Activated T-cell treated with anti-CD3 and anti-CD28 coated beads, Interleukin-2, amount 50 U/mL, for 72 hours (primary cell): ENCODE results near the gene AVPR2. TPM values are rescaled to one million over a fixed set of nuclear protein-coding genes. Genes with fewer than 3 reads are reported as not detected.

Experiments used
- ATAC-seq, 2 donors: fragments of 150-1000 bp; cut with Tn5 transposase; replicated peaks in 1 of 2; 2 replicates each; pipeline ENCODE4 v1.10.0; 2021; ENCODE audit warnings: moderate library complexity in 2 of 2, mild to moderate bottlenecking in 1 of 2
- DNase-seq, 2 donors: peaks; one replicate each; pipeline ENCODE4 v3.0.0; 2021 to 2022; ENCODE audit warnings: mixed read lengths in 1 of 2
- H3K27ac Mint-ChIP-seq: one replicate; pipeline ENCODE4 v1.8.0; 2022; ENCODE audit warnings: mild to moderate bottlenecking, moderate library complexity, mixed read lengths
- H3K27me3 Mint-ChIP-seq: one replicate; pipeline ENCODE4 v1.8.0; 2022; ENCODE audit warnings: low read depth, mixed read lengths
- H3K36me3 Mint-ChIP-seq, 2 donors: one replicate each; pipeline ENCODE4 v1.8.0; 2022; ENCODE audit warnings: mixed read lengths in 2 of 2, mild to moderate bottlenecking in 1 of 2; ENCODE audit not compliant: insufficient read depth in 2 of 2
- H3K4me1 Mint-ChIP-seq: one replicate; pipeline ENCODE4 v1.8.0; 2022; ENCODE audit warnings: low read depth, mixed read lengths
- H3K4me3 Mint-ChIP-seq, 2 donors: one replicate each; pipeline ENCODE4 v1.8.0; 2022; ENCODE audit warnings: mild to moderate bottlenecking in 2 of 2, mixed read lengths in 2 of 2, moderate library complexity in 2 of 2
- H3K9me3 Mint-ChIP-seq, 2 donors: one replicate each; pipeline ENCODE4 v1.8.0; 2022; ENCODE audit warnings: mixed read lengths in 2 of 2
- total RNA-seq, 2 donors: library from RNA; stranded (reverse); gene quantifications; one replicate each; pipeline ENCODE4 v1.2.3, GENCODE V29; 2022

AVPR2 gene
- total RNA-seq, 2 donors from 2014 or later, result not detected

DNA sequence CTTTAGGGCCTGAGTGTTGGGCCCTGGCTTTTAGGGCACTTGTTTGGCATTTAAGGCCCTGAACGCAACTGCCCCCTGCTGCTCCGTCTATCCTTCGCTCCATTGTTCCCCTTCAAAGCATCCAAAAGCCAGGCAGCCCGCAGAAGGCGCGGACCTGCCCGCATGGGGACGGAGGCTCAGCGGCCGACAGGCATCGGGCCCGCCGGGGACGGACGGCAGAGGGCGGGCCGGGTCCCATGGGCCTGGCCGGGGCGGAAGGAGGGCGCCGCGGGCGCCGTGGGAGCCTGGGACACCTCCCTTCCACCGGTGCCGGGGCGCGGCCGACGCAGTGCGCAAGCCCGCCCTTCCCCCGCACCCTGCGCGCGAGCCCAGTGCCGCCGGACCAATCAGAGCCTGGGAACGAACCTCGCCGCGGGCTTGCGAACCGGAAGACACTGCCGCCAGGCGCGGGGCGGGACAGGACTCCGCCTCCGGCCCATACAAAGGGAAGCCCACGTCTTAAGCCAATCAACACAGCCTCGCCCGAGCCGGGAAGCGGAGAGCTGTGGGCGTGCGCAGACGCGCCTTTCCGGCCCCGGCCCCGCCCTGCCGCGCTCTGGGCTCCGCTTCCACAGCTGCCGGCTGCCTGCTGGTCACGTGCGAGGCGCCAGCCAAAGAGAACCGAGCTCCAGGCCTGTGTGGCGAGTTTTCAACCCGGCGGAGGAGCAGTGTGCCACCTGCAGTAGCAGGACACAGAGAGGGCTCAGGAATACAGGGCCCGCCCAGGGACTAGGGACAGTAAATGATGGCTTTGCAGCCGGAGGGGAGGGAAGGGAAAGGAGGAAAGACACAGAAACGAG lies 23.7 kb downstream of the AVPR2 start:
- H3K27me3 Mint-ChIP-seq, result no peaks in the 10 kb centered on the region
- H3K27ac Mint-ChIP-seq, result peak overlapping the region; percentile 89
- peak overlapping the region; percentile 90 to 97 for H3K4me3 Mint-ChIP-seq
- peaks cover 57% of the 10 kb centered on the region for H3K4me1 Mint-ChIP-seq
- peaks cover 4 to 5% of the 10 kb centered on the region in 2 donors for H3K36me3 Mint-ChIP-seq
- ATAC-seq (peak; percentile 75 to 78), DNase-seq (peak; percentile 92 to 97)
- no peaks in the 10 kb centered on the region for H3K9me3 Mint-ChIP-seq

DNA sequence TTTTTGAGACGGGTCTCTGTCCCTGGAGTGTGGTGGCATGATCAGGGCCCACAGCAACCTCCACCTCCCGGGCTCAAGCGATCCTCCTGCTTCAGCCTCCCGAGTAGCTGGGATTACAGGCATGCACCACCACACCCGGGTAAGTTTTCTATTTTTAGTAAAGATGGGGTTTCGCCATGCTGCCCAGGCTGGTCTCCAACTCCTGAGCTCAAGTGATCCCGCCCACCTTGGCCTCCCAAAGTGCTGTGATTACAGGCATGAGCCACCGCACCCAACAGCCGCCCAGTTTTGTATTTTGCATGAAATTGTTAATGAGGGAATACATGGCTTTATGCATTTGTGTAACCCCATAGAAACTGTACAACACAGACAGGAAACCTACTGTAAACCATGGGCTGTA lies 24.4 kb downstream of the AVPR2 start:
- peaks cover 4 to 5% of the 10 kb centered on the region in 2 donors for H3K36me3 Mint-ChIP-seq
- peak overlapping the region; percentile 88 to 90 for H3K4me3 Mint-ChIP-seq
- no peak overlapping the region for H3K27ac Mint-ChIP-seq
- peaks cover 53% of the 10 kb centered on the region for H3K4me1 Mint-ChIP-seq
- no peak for ATAC-seq
- DNase-seq, result no peak
- H3K9me3 Mint-ChIP-seq, result no peaks in the 10 kb centered on the region
- H3K27me3 Mint-ChIP-seq, result no peaks in the 10 kb centered on the region

- Mint-ChIP-seq H3K4me1 (peaks cover 50% of the 10 kb centered on the region), H3K4me3 (peak overlapping the region in 1 of 2 donors; percentile 88), H3K27me3 (no peaks in the 10 kb centered on the region), H3K27ac (peak overlapping the region; percentile 3), H3K36me3 (peaks cover under 1 to 5% of the 10 kb centered on the region in 2 donors), H3K9me3 (no peaks in the 10 kb centered on the region)
- DNase-seq (no peak), ATAC-seq (no peak)
Observed at GRCh38 chrX:153929576-153929975, 25.1 kb downstream of the AVPR2 start.

DNA sequence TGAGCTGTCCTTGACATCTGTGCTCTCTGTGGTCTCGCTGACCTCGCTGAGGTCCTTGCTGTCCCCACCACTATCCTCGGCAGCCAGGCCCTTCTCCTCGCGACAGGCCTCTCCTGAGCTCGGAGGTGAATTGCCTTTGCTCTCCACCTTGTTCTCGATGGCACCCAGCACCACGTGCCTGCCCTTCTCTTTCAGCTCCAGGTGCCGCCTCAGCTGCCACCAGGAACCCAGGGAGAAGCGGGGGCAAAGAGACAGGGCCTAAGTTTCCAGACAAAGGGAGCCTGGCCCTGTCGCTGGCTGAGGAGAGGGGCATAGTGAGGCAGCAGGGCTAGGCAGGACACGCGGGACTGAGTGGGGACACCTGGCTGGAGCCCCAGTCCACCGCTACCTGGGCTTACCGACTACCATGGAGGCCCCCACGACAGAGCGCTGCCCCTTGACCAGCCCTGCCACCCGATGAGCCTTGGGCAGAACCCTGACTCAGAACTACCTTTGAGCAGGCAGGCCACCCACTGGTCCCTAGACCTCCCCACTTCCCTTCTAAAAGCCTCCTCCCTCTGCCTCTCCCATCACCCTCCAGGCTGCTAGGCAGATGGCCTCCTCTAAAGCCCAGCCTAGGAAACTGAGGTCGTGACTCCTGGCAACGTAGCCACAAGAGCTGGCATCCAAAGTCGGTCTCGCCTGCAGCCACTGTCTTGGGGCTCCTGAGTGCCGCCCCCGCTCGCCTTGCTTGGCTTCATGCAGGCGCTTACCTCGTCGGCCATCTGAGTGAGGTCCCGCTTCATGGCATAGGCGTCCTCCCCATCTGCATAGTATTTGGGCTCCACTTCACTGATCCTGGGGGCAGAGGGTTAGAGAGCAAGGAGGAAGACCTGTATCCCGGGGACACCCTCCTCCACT lies 25.8 kb downstream of the AVPR2 start:
- Mint-ChIP-seq H3K36me3 (peaks cover 0 to 5% of the 10 kb centered on the region in 2 donors), H3K27me3 (no peaks in the 10 kb centered on the region), H3K9me3 (no peaks in the 10 kb centered on the region), H3K4me1 (peaks cover 44% of the 10 kb centered on the region), H3K4me3 (no peak overlapping the region), H3K27ac (no peak overlapping the region)
- no peak for DNase-seq
- no peak for ATAC-seq

DNA sequence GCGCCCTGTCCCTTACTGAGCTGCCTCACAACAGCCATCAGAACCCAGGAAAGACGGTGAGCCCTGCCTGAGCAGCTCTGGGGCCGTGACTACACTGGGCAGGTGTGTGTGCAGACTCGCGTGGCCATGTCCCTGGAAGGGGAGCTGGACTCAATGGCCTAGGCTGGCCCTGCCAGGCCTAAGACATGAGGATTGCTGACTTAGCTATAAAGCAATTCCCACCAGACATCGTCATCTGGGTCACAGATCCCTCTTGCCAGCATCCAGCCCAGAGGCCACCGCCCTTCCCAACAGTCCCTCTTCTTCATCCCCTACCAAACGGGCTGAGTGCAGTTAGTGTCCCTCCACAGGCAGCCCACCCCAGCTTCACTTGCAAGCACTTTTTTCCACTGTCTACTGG lies 26.7 kb downstream of the AVPR2 start:
- no peak for ATAC-seq
- H3K36me3 Mint-ChIP-seq, result peaks cover 0 to 3% of the 10 kb centered on the region in 2 donors
- H3K9me3 Mint-ChIP-seq, result no peaks in the 10 kb centered on the region
- no peak overlapping the region for H3K4me3 Mint-ChIP-seq
- no peak for DNase-seq
- peaks cover 44% of the 10 kb centered on the region for H3K4me1 Mint-ChIP-seq
- H3K27me3 Mint-ChIP-seq, result no peaks in the 10 kb centered on the region
- H3K27ac Mint-ChIP-seq, result no peak overlapping the region

- H3K36me3 Mint-ChIP-seq, result peaks cover 0 to 3% of the 10 kb centered on the region in 2 donors
- no peaks in the 10 kb centered on the region for H3K9me3 Mint-ChIP-seq
Observed at GRCh38 chrX:153931748-153932147, 27.3 kb downstream of the AVPR2 start.

GRCh38 chrX:153932220-153932915 lies 27.9 kb downstream of the AVPR2 start:
- H3K27ac Mint-ChIP-seq, result no peak overlapping the region
- peaks cover 0 to 3% of the 10 kb centered on the region in 2 donors for H3K36me3 Mint-ChIP-seq
- no peak overlapping the region for H3K4me3 Mint-ChIP-seq
- no peaks in the 10 kb centered on the region for H3K9me3 Mint-ChIP-seq
- ATAC-seq, result no peak
- H3K27me3 Mint-ChIP-seq, result peaks cover 6% of the 10 kb centered on the region
- H3K4me1 Mint-ChIP-seq, result peaks cover 40% of the 10 kb centered on the region
- no peak for DNase-seq

More at GRCh38 chrX:153931748-153932147, 27.3 kb downstream of the AVPR2 start:
- Mint-ChIP-seq H3K4me3 (no peak overlapping the region), H3K27ac (no peak overlapping the region), H3K27me3 (peaks cover 5% of the 10 kb centered on the region), H3K4me1 (peaks cover 45% of the 10 kb centered on the region)
- ATAC-seq, result no peak
- DNase-seq, result no peak

- Mint-ChIP-seq H3K27ac (peak overlapping the region; percentile 19), H3K4me3 (peak overlapping the region; percentile 80 to 93), H3K4me1 (peaks cover 39% of the 10 kb centered on the region), H3K9me3 (no peaks in the 10 kb centered on the region), H3K27me3 (peaks cover 13% of the 10 kb centered on the region), H3K36me3 (peaks cover 2 to 3% of the 10 kb centered on the region in 2 donors)
- DNase-seq (no peak), ATAC-seq (no peak)
Observed at GRCh38 chrX:153933748-153934147, 29.3 kb downstream of the AVPR2 start.

DNA sequence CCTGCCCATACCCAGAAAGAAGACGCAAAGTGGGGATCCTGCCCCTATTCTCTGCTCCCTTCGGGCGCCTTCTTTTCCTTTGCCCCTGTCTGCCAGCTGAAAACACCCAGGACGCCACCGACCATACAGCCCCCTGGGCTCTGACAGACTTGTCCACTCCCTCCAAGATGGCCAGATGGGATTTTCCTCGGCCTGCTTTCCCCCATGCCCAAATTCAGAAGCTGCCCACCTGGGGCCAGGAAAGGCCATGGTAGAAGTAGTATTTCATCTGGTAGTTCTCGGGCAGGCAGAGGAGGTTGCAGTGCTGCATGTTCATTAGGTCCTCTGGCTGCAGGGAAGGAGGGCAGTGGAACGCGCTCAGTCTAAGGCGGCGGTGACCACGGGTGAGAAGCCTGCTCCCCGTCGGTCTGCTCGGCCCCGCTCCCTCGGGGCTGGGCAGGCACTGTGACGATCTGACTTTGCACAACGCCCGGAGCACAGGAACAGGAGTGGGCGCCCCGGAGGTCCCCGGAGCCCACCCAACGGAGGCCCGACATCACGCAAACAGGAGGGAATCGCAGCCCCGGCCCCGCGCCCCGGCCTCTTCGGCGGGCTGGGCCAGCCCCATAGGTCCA lies 29.8 kb downstream of the AVPR2 start:
- DNase-seq (no peak), ATAC-seq (peak; percentile 14 to 17)
- Mint-ChIP-seq H3K27ac (peak overlapping the region; percentile 19), H3K4me3 (peak overlapping the region; percentile 80 to 93), H3K36me3 (peaks cover 2 to 3% of the 10 kb centered on the region in 2 donors), H3K4me1 (peaks cover 35% of the 10 kb centered on the region), H3K27me3 (peaks cover 13% of the 10 kb centered on the region), H3K9me3 (no peaks in the 10 kb centered on the region)

DNA sequence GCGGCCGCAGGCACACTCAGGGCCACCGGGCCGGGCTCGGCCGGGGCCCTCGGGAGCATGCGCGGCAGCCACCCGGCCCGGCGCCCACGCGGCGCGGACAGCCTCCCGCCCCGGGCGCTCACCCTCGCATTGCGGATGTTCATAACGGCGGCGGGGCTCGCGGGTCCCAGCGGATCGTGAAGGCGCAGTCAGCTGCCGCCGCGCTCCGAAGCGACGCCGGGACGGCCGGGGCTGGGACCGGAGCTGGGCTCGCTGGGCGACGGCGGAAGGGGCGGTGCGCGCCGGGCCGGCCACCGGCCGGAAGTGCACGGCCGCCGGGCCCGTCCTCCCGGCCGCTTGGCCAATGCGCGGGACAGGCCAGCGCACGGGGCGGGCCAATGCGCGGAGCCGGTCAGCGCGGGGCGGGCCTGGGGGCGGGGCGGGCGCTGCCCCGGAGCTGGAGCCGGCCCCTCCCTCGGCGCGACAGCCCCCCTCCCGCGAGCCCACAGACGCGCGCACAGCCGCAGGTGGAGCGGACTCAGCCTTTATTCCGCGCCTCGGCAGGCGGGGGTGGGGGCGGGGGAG lies 30.4 kb downstream of the AVPR2 start, which contains the start of gene NAA10:
Gene NAA10, minus strand, starts transcription at position 276 of the 564 bp plus-strand sequence. Its CDS starts 133 bp downstream, at position 143.
- DNase-seq (peak; percentile 69 to 73), ATAC-seq (peak; percentile 96)
- Mint-ChIP-seq H3K9me3 (no peaks in the 10 kb centered on the region), H3K36me3 (peaks cover 2 to 3% of the 10 kb centered on the region in 2 donors), H3K27ac (peak within 1 kb of the TSS; percentile 19), H3K4me1 (peaks cover 35% of the 10 kb centered on the region), H3K27me3 (peaks cover 13% of the 10 kb centered on the region), H3K4me3 (peak within 1 kb of the TSS; percentile 80 to 93)

- Mint-ChIP-seq H3K27me3 (peaks cover 13% of the 10 kb centered on the region), H3K4me1 (peaks cover 36% of the 10 kb centered on the region), H3K9me3 (no peaks in the 10 kb centered on the region), H3K4me3 (peak overlapping the region; percentile 70 to 73), H3K36me3 (peaks cover 2 to 3% of the 10 kb centered on the region in 2 donors), H3K27ac (no peak overlapping the region)
- no peak for ATAC-seq
- no peak for DNase-seq
Observed at GRCh38 chrX:153935326-153935851, 30.9 kb downstream of the AVPR2 start.

DNA sequence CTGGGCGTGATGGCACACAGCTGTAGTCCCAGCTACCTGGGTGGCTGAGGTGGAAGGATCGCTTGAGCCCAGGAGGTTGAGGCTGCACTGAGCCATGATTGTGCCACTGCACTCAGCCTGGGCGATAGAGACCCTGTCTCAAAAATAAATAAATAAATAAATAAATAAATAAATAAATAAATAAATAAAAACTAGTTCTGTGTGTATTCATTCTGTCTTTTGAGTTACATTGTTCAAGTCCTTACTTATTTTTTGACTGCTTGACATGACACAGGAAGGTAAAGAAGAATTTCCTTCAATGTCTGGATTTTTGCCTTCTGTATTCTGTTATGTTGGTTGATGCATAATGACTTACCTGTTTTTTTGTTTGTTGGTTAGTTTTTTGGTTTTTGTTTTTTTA lies 32.6 kb downstream of the AVPR2 start:
- H3K36me3 Mint-ChIP-seq, result peaks cover 0 to 2% of the 10 kb centered on the region in 2 donors
- no peaks in the 10 kb centered on the region for H3K9me3 Mint-ChIP-seq
- DNase-seq (no peak), ATAC-seq (no peak)
- H3K4me3 Mint-ChIP-seq, result no peak overlapping the region
- H3K27ac Mint-ChIP-seq, result no peak overlapping the region
- peaks cover 13% of the 10 kb centered on the region for H3K27me3 Mint-ChIP-seq
- H3K4me1 Mint-ChIP-seq, result peaks cover 37% of the 10 kb centered on the region
